Measurements from ENCODE around the gene RTTN. TPM values are rescaled to one million over a fixed set of nuclear protein-coding genes. Genes with fewer than 3 reads are reported as not detected.

Gene RTTN
- total RNA-seq, 2 donors from 2014 or later, result 22.3 to 35.4 TPM

- Histone ChIP-seq H3K36me3 (ENCODE audit: control insufficient read depth, insufficient read depth, low read length) (no peaks in the 10 kb centered on the region), H3K27ac (ENCODE audit: low read depth, low read length) (no peak overlapping the region), H3K9ac (ENCODE audit: extremely low read depth, low read length, poor library complexity, severe bottlenecking) (no peak overlapping the region), H3K4me1 (ENCODE audit: control insufficient read depth, insufficient read depth, low read length) (peaks cover 6% of the 10 kb centered on the region), H3K4me3 (ENCODE audit: low read length) (peak overlapping the region; percentile 50), H3K9me3 (ENCODE audit: control insufficient read depth, low read length) (no peaks in the 10 kb centered on the region), H3K27me3 (ENCODE audit: control insufficient read depth, insufficient read depth, low read length, poor library complexity, severe bottlenecking) (no peaks in the 10 kb centered on the region)
- Mint-ChIP-seq H3K36me3 (ENCODE audit: low read depth) (no peaks in the 10 kb centered on the region), H3K4me1 (peaks cover 19% of the 10 kb centered on the region), H3K27ac (no peak overlapping the region), H3K27me3 (ENCODE audit: insufficient read depth) (peaks cover 17% of the 10 kb centered on the region), H3K9me3 (no peaks in the 10 kb centered on the region), H3K4me3 (no peak overlapping the region)
- DNase-seq, result no peak
- WGBS, 2 experiments (ENCODE audit: insufficient coverage in 1 of 2, insufficient read length in 1 of 2), result 90 to 93% methylated on average over 5 of the region's 5 CpGs
- TF ChIP-seq CTCF (conservative IDR thresholded peaks at IDR 0.05), result no peak
These were observed 15.1 kb upstream of the RTTN start for GRCh38 chr18:70220628-70221027.

GRCh38 chr18:70219688-70220087, 14.2 kb upstream of the RTTN start:
- WGBS, 2 experiments (ENCODE audit: insufficient coverage in 1 of 2, insufficient read length in 1 of 2), result 94 to 98% methylated on average over 2 to 4 of the region's 4 CpGs
- H3K4me3 ChIP-seq (ENCODE audit: low read length), result no peak overlapping the region
- H3K4me1 Mint-ChIP-seq, result peaks cover 19% of the 10 kb centered on the region
- no peaks in the 10 kb centered on the region for H3K9me3 ChIP-seq (ENCODE audit: control insufficient read depth, low read length)
- TF ChIP-seq CTCF (conservative IDR thresholded peaks at IDR 0.05), result no peak
- H3K9ac ChIP-seq (ENCODE audit: extremely low read depth, low read length, poor library complexity, severe bottlenecking), result no peak overlapping the region
- H3K9me3 Mint-ChIP-seq, result no peaks in the 10 kb centered on the region
- no peak overlapping the region for H3K4me3 Mint-ChIP-seq
- H3K27ac Mint-ChIP-seq, result no peak overlapping the region
- peaks cover 6% of the 10 kb centered on the region for H3K4me1 ChIP-seq (ENCODE audit: control insufficient read depth, insufficient read depth, low read length)
- H3K27me3 Mint-ChIP-seq (ENCODE audit: insufficient read depth), result peaks cover 13% of the 10 kb centered on the region
- no peaks in the 10 kb centered on the region for H3K27me3 ChIP-seq (ENCODE audit: control insufficient read depth, insufficient read depth, low read length, poor library complexity, severe bottlenecking)
- H3K36me3 ChIP-seq (ENCODE audit: control insufficient read depth, insufficient read depth, low read length), result no peaks in the 10 kb centered on the region
- no peaks in the 10 kb centered on the region for H3K36me3 Mint-ChIP-seq (ENCODE audit: low read depth)
- DNase-seq, result no peak
- H3K27ac ChIP-seq (ENCODE audit: low read depth, low read length), result no peak overlapping the region

- H3K27me3 ChIP-seq (ENCODE audit: control insufficient read depth, insufficient read depth, low read length, poor library complexity, severe bottlenecking), result peaks cover 7% of the 10 kb centered on the region
- WGBS, 2 experiments (ENCODE audit: insufficient coverage in 1 of 2, insufficient read length in 1 of 2), result 89 to 100% methylated on average over 2 of the region's 2 CpGs
- H3K4me3 Mint-ChIP-seq, result no peak overlapping the region
- H3K36me3 Mint-ChIP-seq (ENCODE audit: low read depth), result no peaks in the 10 kb centered on the region
- H3K4me3 ChIP-seq (ENCODE audit: low read length), result no peak overlapping the region
- H3K27ac Mint-ChIP-seq, result no peak overlapping the region
- TF ChIP-seq CTCF (conservative IDR thresholded peaks at IDR 0.05), result no peak
- H3K36me3 ChIP-seq (ENCODE audit: control insufficient read depth, insufficient read depth, low read length), result no peaks in the 10 kb centered on the region
- H3K9ac ChIP-seq (ENCODE audit: extremely low read depth, low read length, poor library complexity, severe bottlenecking), result no peak overlapping the region
- peaks cover 9% of the 10 kb centered on the region for H3K27me3 Mint-ChIP-seq (ENCODE audit: insufficient read depth)
- H3K9me3 Mint-ChIP-seq, result no peaks in the 10 kb centered on the region
- DNase-seq, result no peak
- peaks cover 3% of the 10 kb centered on the region for H3K4me1 ChIP-seq (ENCODE audit: control insufficient read depth, insufficient read depth, low read length)
- H3K4me1 Mint-ChIP-seq, result peaks cover 16% of the 10 kb centered on the region
- H3K27ac ChIP-seq (ENCODE audit: low read depth, low read length), result no peak overlapping the region
- H3K9me3 ChIP-seq (ENCODE audit: control insufficient read depth, low read length), result no peaks in the 10 kb centered on the region
These were observed 11.3 kb upstream of the RTTN start for GRCh38 chr18:70216788-70217187.
